HEK293 (cell line): ENCODE data around the gene NINJ1.

ENCODE experiments used
- SALL2 ChIP-seq: fragments of 450-650 bp; formaldehyde crosslinking; IDR thresholded peaks from 2 replicates; pipeline ENCODE4 v1.5.0; 2017; ENCODE audit warnings: missing biosample characterization, mild to moderate bottlenecking, missing genetic modification characterization, borderline replicate concordance
- ZNF2 ChIP-seq: fragments of 450-650 bp; formaldehyde crosslinking; IDR thresholded peaks from 2 replicates; pipeline ENCODE4 v1.5.1; 2016; ENCODE audit warnings: missing biosample characterization, missing genetic modification characterization
- ZNF335 ChIP-seq: fragments of 450-650 bp; formaldehyde crosslinking; conservative IDR thresholded peaks from 2 replicates; pipeline ENCODE4 v1.5.1; 2016; ENCODE audit warnings: missing biosample characterization, missing genetic modification characterization
- ZNF791 ChIP-seq: fragments of 450-650 bp; formaldehyde crosslinking; IDR thresholded peaks from 2 replicates; pipeline ENCODE4 v1.5.1; 2016; ENCODE audit warnings: missing biosample characterization, missing genetic modification characterization

GRCh38 chr9:93166699-93167098, 32.6 kb upstream of the NINJ1 start:
- no peak for TF ChIP-seq ZNF2
- no peak for TF ChIP-seq SALL2 (tag by site-specific recombination)
- no peak for TF ChIP-seq ZNF335
- TF ChIP-seq ZNF791 (tag by site-specific recombination) = no peak
